Activated B cell treated with CpG ODN at 0.5 μM for 24 hours (primary cell): ENCODE measurements around the gene EGLN3. TPM values are rescaled to one million over a fixed set of nuclear protein-coding genes. Genes with fewer than 3 reads are reported as not detected.

ENCODE experiments used
- ATAC-seq: fragments of 200-7000 bp; cut with Tn5 transposase; one replicate; pipeline ENCODE4 v1.10.0; 2021; ENCODE audit warnings: low read depth, mild to moderate bottlenecking, moderate library complexity
- CTCF ChIA-PET: fragments of 350-600 bp; sonication (Branson Sonifier 250); formaldehyde crosslinking; loops from one replicate; lab custom pipeline; 2021; ENCODE audit warnings: antibody characterized with exemption; lab: Charles Lee
- POLR2A ChIA-PET: fragments of 350-600 bp; sonication (Branson Sonifier 250); formaldehyde crosslinking; loops from one replicate; lab custom pipeline; 2021; ENCODE audit warnings: antibody characterized with exemption; lab: Charles Lee
- DNase-seq: peaks from one replicate; pipeline ENCODE4 v3.0.0; 2022
- H3K27ac Mint-ChIP-seq: one replicate; pipeline ENCODE4 v1.8.0; 2020; ENCODE audit warnings: mixed read lengths
- H3K27me3 Mint-ChIP-seq: one replicate; pipeline ENCODE4 v1.8.0; 2021; ENCODE audit warnings: mixed read lengths
- H3K36me3 Mint-ChIP-seq: one replicate; pipeline ENCODE4 v1.8.0; 2021; ENCODE audit warnings: low read depth, mixed read lengths
- H3K4me1 Mint-ChIP-seq: one replicate; pipeline ENCODE4 v1.8.0; 2021; ENCODE audit warnings: mixed read lengths
- H3K4me3 Mint-ChIP-seq: one replicate; pipeline ENCODE4 v1.8.0; 2020; ENCODE audit warnings: mild to moderate bottlenecking, mixed read lengths
- H3K9me3 Mint-ChIP-seq: one replicate; pipeline ENCODE4 v1.8.0; 2020; ENCODE audit warnings: mixed read lengths
- CTCF ChIP-seq: fragments of 200-600 bp; IDR thresholded peaks from one replicate; pipeline ENCODE4 v1.8.0; 2022; ENCODE audit warnings: antibody characterized with exemption, mild to moderate bottlenecking
- intact Hi-C: fragments of 100-400 bp; cut with micrococcal nuclease; formaldehyde crosslinking; loops from one replicate; pipeline ENCODE4 v1.15.1; 2024
- total RNA-seq: library from RNA; stranded (reverse); gene quantifications from 2 replicates; pipeline ENCODE4 v1.2.3, GENCODE V29; 2022

EGLN3 gene
- total RNA-seq, 1 donor from 2014 or later = 0.33 TPM

GRCh38 chr14:33943096-33943883, 7.6 kb downstream of the EGLN3 start:
- Mint-ChIP-seq H3K27me3 (peaks cover 2% of the 10 kb centered on the region), H3K4me3 (no peak overlapping the region), H3K36me3 (no peaks in the 10 kb centered on the region), H3K9me3 (no peaks in the 10 kb centered on the region), H3K4me1 (no peaks in the 10 kb centered on the region), H3K27ac (no peak overlapping the region)
- POLR2A ChIA-PET = no interaction called here
- DNase-seq (no peak), ATAC-seq (no peak)
- no peak for TF ChIP-seq CTCF
- CTCF ChIA-PET = no interaction called here
- intact Hi-C loops = no loop called here

GRCh38 chr14:33941718-33942117, 9.2 kb downstream of the EGLN3 start:
- Mint-ChIP-seq H3K27me3 (peaks cover 2% of the 10 kb centered on the region), H3K36me3 (no peaks in the 10 kb centered on the region), H3K27ac (no peak overlapping the region), H3K4me3 (no peak overlapping the region), H3K9me3 (no peaks in the 10 kb centered on the region), H3K4me1 (no peaks in the 10 kb centered on the region)
- CTCF ChIA-PET = no interaction called here
- POLR2A ChIA-PET = no interaction called here
- ATAC-seq (no peak), DNase-seq (no peak)
- TF ChIP-seq CTCF = no peak
- intact Hi-C loops = no loop called here

- Mint-ChIP-seq H3K4me1 (no peaks in the 10 kb centered on the region), H3K9me3 (no peaks in the 10 kb centered on the region), H3K36me3 (no peaks in the 10 kb centered on the region), H3K27me3 (peaks cover 2% of the 10 kb centered on the region), H3K27ac (no peak overlapping the region), H3K4me3 (no peak overlapping the region)
- intact Hi-C loops = no loop called here
- ChIA-PET POLR2A (no interaction called here), CTCF (no interaction called here)
- ATAC-seq (no peak), DNase-seq (no peak)
- no peak for TF ChIP-seq CTCF
Observed at GRCh38 chr14:33940561-33941011, 10.3 kb downstream of the EGLN3 start.

- DNase-seq = no peak
- H3K9me3 Mint-ChIP-seq = no peaks in the 10 kb centered on the region
- intact Hi-C loops = no loop called here
- POLR2A ChIA-PET = no interaction called here
- H3K27me3 Mint-ChIP-seq = peaks cover 2% of the 10 kb centered on the region
- H3K36me3 Mint-ChIP-seq = no peaks in the 10 kb centered on the region
- no peaks in the 10 kb centered on the region for H3K4me1 Mint-ChIP-seq
- CTCF ChIA-PET = no interaction called here
- H3K27ac Mint-ChIP-seq = no peak overlapping the region
- no peak overlapping the region for H3K4me3 Mint-ChIP-seq
- TF ChIP-seq CTCF = no peak
- ATAC-seq = no peak
Observed at GRCh38 chr14:33938131-33938949, 12.5 kb downstream of the EGLN3 start.

GRCh38 chr14:33936391-33936790, 14.5 kb downstream of the EGLN3 start:
- H3K4me3 Mint-ChIP-seq = no peak overlapping the region
- intact Hi-C loops = no loop called here
- H3K4me1 Mint-ChIP-seq = no peaks in the 10 kb centered on the region
- ATAC-seq (no peak), DNase-seq (no peak)
- peaks cover 2% of the 10 kb centered on the region for H3K27me3 Mint-ChIP-seq
- no peak for TF ChIP-seq CTCF
- H3K36me3 Mint-ChIP-seq = no peaks in the 10 kb centered on the region
- ChIA-PET CTCF (no interaction called here), POLR2A (no interaction called here)
- H3K9me3 Mint-ChIP-seq = no peaks in the 10 kb centered on the region
- no peak overlapping the region for H3K27ac Mint-ChIP-seq
